Neural progenitor cell (in vitro differentiated cells): Measurements from ENCODE around the gene ANO8.

ENCODE experiments used
- EZH2phosphoT487 ChIP-seq: fragments of 200-600 bp; sonication (generic); IDR thresholded peaks from 2 replicates; pipeline ENCODE4 v1.6.1; 2017; ENCODE audit warnings: antibody characterized with exemption
- TF ChIP-seq, protein P1 (sequence below): fragments of 200-600 bp; sonication (generic); IDR thresholded peaks from 2 replicates; pipeline ENCODE4 v1.5.1; 2017; ENCODE audit warnings: antibody characterized with exemption, mild to moderate bottlenecking

DNA sequence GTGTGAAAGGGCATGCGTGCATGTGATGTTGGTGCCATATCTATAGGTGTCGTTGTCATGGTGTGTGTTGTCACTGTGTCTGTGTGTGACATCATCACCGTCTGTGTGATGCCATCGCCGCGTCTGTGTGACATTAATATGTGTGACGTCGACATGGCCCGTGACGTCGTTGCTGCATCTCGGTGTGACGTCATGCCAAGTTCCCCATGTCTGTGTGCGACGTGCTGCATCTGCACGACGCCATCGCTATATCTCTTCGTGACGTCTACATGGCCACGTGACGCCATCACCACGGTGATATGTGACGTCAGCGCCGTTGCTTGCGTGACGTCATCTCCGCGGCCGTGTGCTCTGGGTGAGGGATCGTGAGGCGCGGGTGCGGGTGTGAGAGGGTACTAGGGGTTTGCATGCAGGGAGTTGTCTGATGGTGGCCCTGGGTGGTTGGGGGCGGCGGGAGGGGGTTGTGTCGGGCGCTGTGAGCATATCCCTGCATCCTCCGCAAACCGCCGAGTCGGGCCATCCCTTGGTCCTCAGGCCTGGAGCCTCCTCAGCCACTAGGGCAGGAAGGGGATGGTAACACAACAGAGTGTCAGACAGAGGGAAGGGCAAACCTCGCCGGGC lies 17.3 kb upstream of the ANO8 start:
- TF ChIP-seq, protein P1, sequence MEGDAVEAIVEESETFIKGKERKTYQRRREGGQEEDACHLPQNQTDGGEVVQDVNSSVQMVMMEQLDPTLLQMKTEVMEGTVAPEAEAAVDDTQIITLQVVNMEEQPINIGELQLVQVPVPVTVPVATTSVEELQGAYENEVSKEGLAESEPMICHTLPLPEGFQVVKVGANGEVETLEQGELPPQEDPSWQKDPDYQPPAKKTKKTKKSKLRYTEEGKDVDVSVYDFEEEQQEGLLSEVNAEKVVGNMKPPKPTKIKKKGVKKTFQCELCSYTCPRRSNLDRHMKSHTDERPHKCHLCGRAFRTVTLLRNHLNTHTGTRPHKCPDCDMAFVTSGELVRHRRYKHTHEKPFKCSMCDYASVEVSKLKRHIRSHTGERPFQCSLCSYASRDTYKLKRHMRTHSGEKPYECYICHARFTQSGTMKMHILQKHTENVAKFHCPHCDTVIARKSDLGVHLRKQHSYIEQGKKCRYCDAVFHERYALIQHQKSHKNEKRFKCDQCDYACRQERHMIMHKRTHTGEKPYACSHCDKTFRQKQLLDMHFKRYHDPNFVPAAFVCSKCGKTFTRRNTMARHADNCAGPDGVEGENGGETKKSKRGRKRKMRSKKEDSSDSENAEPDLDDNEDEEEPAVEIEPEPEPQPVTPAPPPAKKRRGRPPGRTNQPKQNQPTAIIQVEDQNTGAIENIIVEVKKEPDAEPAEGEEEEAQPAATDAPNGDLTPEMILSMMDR, result no peak
- no peak for TF ChIP-seq EZH2phosphoT487
